PC-9 (cell line): ENCODE measurements around the gene IQCK.

ENCODE experiments used
- EZH2 ChIP-seq: fragments of 200-600 bp; sonication (generic); IDR thresholded peaks from 2 replicates; pipeline ENCODE4 v1.8.0; 2017; ENCODE audit warnings: antibody characterized with exemption, low read depth
- TF ChIP-seq, protein P1 (sequence below): fragments of 200-600 bp; sonication (generic); conservative IDR thresholded peaks from 2 replicates; pipeline ENCODE4 v1.6.1; 2017; ENCODE audit warnings: mixed run types, antibody characterized with exemption, mild to moderate bottlenecking, moderate library complexity

DNA sequence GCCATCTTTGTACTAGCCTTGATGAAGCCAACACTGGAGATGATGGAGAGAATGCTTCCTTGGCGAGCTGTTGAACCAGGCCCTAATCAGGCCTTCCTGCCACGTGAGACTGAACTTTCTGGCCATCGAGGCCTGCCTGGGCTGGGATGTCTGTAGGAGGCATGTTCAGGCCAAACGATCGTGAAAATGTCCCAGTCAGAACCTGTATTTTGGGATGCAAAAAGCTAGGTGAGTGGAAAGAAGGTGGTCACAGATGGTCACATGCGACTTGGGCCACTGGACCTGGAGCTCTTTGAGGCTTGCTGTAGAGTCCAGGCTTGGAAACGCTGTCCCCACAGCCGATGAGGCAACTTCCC, 12.9 kb upstream of the IQCK start:
- TF ChIP-seq, protein P1, sequence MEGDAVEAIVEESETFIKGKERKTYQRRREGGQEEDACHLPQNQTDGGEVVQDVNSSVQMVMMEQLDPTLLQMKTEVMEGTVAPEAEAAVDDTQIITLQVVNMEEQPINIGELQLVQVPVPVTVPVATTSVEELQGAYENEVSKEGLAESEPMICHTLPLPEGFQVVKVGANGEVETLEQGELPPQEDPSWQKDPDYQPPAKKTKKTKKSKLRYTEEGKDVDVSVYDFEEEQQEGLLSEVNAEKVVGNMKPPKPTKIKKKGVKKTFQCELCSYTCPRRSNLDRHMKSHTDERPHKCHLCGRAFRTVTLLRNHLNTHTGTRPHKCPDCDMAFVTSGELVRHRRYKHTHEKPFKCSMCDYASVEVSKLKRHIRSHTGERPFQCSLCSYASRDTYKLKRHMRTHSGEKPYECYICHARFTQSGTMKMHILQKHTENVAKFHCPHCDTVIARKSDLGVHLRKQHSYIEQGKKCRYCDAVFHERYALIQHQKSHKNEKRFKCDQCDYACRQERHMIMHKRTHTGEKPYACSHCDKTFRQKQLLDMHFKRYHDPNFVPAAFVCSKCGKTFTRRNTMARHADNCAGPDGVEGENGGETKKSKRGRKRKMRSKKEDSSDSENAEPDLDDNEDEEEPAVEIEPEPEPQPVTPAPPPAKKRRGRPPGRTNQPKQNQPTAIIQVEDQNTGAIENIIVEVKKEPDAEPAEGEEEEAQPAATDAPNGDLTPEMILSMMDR, result no peak
- no peak for TF ChIP-seq EZH2
